ENCODE data around the gene NT5C3B.

The NT5C3B gene

DNA sequence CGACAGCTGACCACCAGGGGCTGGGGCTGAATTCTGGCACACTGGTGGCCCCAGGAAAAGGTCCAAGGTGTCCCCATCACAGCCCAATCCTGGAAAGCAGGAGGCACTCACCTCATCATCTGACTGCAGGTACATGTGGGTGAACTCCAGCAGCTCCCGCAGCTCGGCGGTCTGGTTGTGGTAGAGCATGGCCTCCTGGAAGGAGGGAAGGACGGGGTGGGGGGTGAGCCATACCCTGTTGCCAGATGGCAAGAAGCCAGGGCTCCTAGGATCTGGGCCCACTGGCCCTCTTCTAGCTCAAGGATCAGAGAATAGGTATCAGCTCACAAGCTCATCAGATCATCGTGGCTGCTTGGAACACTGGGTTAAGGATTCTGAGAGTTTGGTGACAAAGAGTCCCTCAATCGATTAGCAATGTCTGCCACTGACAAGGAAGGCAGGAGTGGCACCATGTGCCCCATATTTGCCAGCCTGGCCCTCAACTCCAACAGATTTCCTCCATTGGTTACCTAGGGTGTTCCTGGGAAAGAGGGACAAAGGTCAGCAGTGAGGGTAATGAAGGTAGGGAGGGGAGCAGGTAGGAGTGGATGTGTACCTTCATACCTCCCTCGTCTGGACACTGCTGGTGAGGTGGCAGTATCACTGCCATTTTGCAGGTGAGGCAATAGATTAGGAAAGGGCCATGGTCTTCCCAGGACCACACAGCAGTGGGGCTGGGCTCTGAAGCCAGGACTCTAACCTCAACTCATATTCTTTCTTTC lies 29.2 kb downstream of the NT5C3B start:
- DNase-seq: no peak

DNA sequence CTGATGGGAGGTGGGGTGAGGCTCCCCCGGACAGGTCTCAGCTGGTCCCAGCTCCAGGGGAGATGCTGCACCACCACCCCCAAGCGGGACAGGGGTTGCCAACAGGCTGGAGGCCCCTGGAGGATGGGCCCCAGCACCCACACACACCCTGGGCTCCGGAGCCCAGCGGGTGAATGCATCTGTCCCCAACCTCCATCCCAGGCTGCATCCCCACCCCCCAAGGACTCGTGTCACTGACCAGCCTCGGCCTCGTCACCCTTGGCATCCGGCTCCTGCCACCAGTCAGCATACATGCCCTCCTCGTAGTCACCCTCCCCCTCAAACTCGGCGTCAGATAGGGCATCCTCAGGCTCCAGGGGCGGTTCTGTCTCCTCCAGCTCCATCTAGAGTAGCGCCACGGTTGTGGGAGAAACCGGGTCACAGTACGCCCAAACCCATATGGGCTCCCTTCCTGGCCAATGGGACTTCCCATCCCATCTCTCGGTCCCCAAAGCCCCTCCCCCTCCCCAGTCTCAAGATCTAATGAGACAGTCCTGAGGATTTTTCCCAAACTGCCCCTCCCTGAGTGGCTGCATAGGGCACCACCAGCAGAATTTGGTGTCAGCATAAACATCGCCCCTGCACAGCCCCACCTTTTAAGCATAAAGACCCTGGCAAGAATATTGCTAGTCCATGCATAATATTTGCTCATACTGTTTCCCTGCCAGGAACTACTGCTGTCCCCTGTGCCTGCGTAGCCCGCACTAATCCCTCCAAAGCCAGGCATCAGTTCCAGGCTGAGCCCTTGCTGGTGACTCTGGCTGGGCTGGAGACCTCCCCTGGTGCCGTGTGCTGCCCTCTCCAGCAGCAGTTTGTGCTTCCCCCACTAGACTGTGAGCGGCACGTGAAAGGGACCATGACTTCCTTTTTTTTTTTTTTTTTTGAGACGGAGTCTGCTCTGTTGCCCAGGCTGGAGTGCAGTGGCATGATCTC lies 32.7 kb downstream of the NT5C3B start:
- no peak for DNase-seq

DNA sequence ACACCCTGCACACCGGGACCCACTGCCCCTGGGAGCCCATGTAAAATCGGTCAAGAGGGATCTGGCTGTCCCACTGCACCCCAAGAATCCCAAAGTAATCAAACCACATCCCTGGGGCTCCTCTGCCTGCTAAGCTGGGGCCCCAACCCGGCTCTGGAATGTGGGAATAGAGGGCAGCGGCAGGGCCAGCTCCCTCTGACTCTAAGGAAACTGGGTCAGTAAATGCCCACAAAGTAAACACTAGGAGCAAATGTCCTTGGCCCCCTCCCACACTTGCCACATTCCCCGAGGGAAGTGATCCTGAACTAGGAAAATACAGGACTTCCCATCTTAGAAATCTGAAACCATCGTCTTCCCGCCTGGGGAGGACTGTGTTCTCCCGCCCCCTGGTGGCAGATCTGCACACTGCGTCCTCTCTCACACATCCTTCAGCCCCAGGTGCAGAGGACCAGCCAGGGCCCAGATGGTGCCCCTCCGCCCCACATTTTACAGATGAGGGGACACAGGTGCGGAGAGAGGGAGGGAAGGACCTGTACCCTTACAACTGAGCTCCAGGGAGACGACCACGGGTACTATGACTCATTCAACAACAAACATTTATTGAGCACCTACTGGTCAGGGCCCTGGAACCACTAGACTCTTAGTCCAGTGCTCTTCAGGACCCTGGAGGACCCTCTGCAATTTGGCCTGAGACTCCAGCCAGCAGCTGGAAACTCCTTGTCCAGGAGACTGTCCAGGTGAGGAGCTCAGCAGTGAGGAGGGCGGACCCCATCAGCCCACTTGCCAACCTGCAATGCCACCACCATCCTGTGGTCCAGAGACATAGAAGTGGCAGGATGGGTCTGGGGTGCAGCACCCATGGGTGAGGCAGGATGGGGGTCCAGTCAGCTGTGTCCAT lies 34.4 kb downstream of the NT5C3B start:
- peak; percentile 66 to 82 for DNase-seq

DNA sequence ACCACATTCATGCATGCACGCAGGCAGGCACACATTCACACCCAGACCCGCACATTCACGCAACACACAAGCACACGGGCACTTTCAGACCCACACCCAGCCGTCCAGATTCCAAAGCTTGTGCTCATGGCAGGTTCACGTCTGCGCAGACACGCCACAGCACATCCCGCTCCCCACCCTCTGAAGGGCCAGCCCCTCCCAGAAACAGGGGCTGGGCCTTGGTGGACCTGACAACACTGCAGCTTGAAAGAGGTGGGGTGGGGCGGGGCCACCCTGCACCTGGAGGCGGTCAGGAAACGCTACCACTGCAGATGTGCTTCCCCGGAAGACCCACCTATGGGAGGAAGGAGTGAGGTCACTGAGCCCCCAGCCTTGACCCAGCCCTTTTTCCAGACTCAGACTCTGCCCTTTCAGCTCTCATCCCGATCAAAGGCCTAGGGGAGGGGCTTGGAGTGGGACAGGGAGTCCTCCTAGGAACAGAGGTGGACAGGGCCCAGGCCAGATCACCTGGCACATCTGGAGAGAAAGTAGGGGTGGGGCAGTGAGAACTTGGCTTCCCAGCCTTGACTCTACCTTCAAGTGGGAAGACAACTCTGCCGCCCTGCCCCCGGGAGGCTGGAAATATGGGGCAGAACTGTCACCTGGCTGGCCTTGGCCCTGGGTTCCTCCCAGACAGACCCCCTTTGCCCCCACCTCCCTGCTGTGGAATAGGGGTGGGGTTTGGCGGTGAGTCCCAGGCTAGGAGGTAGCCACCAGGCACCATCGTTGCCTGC lies 35.2 kb downstream of the NT5C3B start:
- DNase-seq: no peak

DNA sequence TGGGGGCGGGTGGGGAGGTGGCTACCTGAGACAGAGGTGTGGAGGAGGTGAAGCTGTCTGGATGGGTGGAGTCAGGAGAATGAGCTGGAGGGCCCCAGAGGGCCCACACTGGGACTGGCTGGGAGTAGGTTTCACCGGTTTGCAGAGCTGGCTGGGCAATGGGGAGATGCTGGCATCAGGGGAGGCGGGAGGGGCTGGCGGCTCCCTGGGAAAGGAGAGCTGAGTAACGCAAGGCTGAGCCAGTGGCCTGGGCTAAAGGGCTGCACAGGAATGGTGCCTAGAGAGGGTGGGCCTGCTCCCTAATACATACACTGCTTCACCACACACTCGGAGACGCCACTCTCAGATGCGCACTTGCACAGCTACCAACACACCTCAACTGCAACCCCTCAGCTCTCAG lies 36.7 kb downstream of the NT5C3B start:
- no peak for DNase-seq

DNA sequence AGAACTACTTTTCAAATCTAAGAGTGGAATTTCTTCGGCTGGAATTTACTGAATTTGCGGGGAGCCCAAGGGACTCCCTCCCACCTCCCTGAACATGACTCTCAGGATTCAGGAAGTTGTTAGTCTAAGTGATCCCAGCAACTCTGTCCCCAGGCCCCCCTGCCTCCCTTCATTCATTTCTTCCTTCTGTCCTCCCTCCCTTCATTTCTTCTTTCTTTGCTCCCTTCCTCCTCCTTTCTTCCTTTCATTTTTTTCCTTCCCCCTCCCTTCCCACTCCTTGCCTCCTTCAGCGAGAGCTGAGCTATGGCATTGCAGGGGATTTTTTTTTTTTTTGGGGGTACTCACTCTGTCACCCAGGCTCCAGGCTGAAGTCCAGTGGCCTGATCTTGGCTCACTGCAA lies 38.7 kb downstream of the NT5C3B start:
- DNase-seq: no peak

DNA sequence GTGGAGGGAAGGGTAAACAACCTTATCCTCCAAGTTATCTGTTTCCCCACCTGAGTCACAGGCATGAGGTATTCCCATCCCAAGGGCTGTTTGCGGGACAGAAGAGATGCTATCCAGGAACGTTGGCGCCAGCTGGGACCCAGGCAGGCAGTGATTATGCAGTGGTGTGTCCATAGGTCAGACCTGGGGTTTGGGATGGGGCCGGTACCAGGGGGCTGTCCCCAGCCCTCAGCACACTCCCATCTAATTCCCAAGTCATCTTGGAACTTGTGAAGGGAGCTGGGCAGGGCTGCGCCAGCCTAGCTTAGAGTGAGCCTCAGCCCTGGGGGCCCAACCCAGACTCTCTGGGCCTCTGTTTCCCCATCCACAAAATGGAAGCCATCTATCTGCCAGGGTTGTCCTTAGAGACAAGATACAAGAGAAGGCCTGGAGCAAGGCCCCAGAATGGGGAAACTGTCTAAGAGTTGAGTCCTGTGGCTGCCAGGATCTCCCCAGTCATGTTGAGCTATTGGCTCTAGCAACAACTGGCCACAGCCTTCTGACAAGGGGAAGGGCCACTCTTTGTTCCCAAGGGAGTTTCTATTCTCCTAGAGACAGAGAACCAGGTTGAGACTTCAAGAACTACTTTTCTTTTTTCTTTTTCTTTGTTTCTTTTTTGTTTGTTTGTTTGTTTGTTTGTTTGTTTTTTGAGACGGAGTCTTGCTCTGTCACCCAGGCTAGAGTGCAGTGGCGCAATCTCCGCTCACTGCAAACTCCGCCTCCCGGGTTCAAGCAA lies 39.7 kb downstream of the NT5C3B start:
- no peak for DNase-seq

DNA sequence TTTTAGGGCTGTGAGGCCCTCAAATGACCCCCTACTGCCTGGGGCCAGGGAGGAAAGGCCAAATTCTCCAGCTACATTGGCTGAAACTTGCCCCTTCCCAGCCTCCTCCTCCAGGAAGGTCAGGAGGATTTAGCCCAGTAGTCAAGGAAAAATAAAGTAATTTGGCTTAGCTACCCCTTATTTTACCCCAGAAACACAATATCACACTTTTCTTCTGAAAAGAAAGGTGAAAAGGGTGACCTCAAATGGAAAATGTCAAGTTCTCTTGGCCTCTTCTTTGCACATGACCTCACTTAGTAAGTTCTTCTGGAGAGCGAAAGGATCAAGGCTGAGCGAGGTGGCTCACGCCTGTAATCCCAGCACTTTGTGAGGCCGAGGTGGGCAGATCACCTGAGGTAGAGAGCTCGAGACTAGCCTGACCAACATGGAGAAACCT lies 41.5 kb downstream of the NT5C3B start:
- DNase-seq: no peak

DNA sequence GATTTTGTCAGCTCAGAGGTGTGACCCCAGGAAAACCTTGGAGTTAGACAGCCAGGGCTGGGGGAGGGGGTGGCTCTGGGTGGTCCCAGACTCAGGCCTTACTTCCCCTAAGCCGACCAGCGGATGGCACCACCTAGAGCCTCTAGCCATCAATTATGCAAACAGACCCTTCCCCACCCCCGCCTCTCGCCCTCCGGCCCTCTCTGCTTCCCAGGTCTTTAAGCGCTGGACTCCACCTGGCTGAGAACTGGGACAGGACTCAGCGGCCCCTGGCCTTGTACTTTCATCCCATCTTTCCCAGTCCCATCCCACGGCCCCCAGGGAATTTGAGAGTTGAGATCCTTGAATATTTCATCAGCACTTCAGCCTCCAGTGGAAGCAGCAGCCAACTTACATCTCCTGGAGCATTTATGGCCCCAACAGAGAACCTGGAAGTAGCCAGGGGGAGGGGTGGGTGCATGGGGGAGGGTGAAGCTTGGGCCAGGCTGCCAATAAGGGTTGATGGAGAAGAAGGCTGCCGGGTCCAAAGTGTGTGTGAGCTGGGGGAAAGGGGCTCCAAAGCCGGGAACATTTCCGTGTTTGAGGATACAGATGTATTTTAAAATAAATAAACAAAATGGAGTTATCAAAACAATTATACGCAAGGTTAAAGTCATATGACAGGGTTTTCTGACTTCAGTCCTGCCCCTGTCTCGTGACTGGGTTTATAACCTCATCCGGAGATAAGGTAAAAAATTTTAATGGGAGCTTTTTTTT lies 42.1 kb downstream of the NT5C3B start:
- DNase-seq: no peak

DNA sequence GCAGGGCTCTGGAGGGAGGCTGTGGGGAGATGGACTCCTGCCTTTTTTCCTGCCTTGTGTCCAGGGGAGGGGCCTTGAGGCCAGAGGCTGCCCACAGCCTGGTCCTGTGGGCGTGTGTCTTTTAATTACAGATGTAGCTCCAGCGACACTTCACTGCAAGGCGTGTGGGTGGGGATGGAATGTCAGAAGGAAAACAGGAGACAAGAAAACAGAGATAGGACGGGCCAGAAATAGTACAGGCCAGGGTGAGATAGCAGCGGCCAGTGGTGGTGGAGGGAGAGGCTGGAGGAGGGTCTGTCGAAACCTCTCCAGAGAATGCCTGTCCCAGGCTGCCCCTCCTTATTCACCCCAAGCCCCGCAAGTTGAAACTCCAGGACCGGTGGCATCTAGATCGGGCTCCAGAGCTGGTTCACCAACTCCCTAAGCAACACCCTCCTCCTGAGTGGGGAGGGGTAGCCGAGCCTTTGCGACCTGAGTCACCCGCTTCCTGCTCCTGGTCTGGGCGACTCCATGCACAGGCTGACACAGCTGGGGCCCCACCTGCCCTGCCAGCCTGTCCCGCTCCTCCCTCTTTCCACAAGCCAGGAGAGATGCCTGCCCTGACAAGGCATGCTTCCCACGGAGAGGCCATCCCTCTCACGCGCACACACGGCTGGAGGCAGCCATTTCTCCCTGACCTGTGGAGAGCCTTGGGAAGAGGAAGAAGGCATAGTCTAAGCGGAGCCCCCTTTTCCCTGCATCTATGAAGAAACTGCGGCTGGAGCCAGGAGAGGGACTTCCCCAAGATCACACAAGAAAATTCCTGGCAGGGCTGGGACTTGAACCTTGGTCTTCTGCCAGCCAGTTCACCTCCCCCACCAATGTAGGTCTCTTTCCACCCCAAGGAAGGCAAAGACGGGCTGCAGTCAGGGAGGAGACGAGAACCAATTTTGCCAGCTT lies 42.9 kb downstream of the NT5C3B start:
- no peak for DNase-seq

DNA sequence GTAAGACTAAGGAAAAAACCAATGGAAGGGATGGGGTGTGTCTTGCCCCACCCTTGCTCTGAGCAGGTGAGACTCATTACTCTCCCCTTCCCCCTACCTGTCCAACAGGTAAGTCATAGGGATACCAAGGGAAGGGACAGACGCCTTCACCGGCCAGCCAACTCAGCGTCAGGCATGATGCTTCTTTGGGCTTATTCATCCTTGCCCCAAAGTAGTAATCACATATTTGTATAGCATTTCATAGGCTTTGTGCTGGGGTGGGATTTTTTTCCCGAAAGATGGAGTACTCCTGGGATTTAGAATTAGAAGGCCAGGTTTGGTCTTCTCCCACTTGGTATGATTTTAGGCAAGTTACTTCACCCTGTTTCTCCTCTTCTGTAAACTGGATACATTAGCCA lies 49.0 kb downstream of the NT5C3B start:
- no peak for DNase-seq

DNA sequence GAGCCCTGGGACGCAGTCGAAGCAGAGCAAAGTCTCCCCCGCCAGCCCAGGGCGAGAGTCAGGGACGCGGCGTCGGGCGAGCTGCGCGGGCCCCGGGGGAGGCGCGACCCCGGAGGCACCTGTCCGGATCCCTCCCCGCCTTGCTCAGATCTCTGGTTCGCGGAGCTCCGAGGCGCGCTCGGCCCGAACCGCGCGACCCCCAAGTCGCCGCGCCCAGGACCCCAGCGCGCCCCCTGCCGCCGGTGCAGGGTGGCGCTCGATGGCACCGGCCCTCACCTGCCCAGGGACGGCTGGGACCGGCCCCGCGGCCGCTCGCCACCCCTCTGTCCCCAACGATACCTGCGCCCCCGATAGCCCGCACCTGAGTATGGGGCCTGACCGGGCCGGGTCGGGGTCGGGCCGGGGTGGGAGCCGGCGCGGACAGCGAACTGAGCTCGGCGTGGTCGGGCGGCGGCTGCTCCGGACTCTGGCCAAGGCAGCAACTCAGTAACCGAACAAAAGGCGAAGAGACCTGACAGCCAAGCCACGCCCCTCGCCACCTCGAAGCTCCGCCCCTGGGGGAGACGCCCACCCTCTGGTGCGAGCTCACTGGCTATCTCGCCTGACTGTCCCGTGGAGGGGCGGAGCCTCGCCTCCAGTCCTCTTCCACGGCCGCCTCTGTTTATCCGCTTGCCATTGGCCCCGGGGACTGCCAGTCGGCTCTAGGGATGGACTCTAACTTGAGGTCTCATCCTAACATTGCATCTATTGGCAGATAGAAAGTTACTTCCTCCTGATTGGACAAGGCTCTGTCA lies 49.6 kb downstream of the NT5C3B start, which contains the start of gene JUP:
TSS of gene JUP (minus strand) at position 485 of the 794 bp plus-strand sequence. CDS start 14,857 bp downstream, outside the sequence.
- peak; percentile 94 for DNase-seq

DNA sequence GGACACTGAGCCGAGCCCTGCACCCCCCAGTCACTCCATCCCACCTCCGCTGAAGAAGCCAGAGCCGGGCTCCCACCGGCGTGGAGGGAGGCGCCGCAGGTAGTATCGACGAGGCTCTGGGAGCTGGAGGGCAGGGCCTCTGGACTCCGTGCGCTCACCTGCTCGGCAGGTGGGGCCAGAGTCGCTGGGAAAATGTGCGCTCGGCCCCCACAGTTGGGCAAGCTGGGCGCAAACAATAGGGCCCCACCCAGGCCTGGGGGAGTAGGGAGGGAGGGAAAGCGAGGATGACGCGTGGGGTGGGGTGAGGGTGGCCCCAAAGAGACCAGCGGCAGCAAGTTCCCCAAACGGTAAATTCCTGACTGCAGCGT lies 50.2 kb downstream of the NT5C3B start:
- no peak for DNase-seq

DNA sequence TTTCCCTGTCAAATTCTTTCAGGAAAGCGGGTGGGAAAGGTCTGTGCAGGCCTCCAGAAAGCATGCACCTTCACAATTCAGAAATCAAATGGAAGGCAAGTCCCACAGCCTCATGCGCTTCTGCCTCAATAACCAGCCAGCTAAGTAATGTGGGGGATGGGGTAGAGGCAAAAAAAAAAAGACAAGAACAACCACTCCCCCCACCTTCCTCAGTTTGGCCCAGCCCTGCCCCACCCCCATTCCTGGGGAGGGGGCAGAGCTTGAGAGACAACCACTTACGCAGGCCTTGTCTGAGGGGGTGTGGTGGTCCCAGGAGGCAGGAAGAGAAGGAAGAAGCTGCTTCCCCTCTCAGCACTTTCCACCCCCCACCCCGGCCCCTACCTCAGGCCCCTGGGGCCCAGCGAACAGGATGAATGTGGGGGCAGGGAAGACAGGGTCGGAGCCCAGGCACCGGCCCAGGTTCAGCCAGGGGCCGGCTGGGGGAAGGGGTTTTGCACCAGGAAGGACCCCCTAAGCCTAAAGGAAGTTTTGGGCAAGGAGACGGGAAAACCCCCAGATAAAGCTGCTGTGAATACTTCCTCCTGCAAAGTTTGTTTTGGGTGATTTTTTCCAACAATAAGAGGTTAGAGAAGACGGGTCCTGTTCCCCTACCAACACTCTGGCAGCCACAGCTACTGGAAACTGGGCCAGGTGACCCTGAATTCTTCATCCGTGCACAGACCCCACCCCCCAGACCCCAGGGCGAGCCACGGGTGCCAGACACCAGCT lies 50.8 kb downstream of the NT5C3B start:
- no peak for DNase-seq

DNA sequence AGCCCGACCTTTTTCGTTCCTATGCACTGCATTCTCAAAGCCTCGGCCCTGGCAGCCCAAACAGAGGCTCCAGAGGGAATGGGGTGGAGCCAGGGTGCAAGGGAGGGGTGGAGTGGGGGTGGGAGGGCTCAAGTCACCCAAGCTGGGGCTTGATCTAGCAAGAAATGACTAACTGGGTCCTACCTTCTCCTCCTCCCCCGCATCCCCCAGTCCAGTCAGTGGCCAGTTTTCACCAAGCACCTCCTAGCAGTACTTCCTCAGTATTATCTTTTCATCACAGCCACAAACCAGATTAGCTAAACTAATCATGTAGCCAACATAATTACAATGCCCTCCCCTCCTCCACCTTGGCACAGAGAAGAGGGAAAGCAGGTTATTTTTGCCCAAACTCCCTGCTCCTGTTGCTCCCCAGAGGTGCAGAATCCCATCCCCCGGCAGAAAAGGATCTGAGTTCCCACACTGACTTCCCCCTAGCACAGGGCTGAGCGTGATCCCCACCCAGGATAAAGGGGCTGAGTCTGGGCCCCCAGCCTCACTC lies 51.8 kb downstream of the NT5C3B start:
- no peak for DNase-seq

DNA sequence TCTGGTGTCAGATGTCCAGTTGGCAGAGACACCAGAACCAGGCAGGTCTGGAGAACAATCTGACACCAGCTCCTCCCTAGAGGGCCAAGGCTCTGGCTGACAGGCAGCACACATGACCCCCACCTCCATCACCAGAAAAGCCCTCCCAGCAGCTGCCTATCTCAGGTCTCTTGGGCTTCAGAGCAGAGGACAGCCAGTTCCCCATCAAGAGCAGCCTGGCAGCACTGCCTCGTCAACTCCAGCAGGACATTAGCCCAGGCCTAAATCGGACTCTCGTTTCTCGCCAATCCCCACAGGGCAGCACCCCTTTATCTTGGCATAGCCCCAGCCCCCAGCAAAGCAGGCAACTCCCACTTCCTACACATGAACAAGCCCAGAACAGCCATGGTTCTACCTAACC lies 53.9 kb downstream of the NT5C3B start:
- DNase-seq: no peak

DNA sequence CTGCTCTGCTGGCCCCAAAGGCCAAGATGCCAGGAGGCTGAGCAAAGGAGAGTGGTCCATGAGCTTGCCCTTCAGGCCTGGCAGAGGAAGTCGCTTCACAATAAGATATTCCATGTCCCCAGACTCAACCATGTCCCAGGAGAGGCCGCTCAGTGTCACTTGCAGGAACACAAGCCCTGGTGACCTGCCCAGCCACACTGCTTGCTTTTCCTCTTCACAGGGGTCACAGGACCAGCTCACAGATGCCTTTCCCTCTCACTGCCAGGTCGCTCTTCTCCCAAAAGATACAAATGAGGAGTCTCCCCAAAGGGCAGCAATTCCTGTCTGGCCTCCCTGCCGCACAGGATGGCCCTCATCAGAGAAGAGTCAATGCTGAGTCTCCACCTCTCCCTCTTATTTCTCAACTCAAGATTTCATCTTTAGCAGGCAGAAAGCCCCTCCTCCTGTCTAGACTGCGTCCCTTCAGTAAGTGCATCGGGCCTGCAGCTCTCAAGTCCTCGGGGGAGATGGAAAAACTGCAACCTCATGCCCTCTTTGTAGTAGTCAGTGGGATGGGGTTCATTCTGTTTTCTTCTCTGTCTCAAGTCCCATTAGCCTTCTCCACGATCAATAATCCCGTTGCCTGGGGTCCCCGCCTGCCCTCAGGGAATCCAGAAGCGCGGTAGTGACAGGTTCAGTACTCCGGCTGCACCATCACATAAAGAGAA lies 54.5 kb downstream of the NT5C3B start:
- DNase-seq: no peak
